ENCODE data around the gene TRAPPC8.
A peak's percentile ranks its signal among the peaks of the same experiment; 100 is the strongest.

TRAPPC8 gene, protein sequence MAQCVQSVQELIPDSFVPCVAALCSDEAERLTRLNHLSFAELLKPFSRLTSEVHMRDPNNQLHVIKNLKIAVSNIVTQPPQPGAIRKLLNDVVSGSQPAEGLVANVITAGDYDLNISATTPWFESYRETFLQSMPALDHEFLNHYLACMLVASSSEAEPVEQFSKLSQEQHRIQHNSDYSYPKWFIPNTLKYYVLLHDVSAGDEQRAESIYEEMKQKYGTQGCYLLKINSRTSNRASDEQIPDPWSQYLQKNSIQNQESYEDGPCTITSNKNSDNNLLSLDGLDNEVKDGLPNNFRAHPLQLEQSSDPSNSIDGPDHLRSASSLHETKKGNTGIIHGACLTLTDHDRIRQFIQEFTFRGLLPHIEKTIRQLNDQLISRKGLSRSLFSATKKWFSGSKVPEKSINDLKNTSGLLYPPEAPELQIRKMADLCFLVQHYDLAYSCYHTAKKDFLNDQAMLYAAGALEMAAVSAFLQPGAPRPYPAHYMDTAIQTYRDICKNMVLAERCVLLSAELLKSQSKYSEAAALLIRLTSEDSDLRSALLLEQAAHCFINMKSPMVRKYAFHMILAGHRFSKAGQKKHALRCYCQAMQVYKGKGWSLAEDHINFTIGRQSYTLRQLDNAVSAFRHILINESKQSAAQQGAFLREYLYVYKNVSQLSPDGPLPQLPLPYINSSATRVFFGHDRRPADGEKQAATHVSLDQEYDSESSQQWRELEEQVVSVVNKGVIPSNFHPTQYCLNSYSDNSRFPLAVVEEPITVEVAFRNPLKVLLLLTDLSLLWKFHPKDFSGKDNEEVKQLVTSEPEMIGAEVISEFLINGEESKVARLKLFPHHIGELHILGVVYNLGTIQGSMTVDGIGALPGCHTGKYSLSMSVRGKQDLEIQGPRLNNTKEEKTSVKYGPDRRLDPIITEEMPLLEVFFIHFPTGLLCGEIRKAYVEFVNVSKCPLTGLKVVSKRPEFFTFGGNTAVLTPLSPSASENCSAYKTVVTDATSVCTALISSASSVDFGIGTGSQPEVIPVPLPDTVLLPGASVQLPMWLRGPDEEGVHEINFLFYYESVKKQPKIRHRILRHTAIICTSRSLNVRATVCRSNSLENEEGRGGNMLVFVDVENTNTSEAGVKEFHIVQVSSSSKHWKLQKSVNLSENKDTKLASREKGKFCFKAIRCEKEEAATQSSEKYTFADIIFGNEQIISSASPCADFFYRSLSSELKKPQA (N-terminal part only)

GRCh38 chr18:31942999-31943877 is at the start of gene TRAPPC8:
Gene TRAPPC8, minus strand, starts transcription at chr18:31943128. Its CDS starts 364 bp downstream, at chr18:31942764.
- H3K27me3 ChIP-seq, result no peaks in the 10 kb centered on the region
- peaks cover 0 to 27% (median 11%) of the 10 kb centered on the region in 11 experiments; a peak in 11 of 22 replicates for H3K36me3 ChIP-seq
- TF ChIP-seq Cebpa-rat (IDR thresholded peaks at IDR 0.05), result no peak
- H3K4me3 ChIP-seq, result peak within 1 kb of the TSS; percentile 71 to 97 (median 92)
- peaks cover 29 to 44% (median 39%) of the 10 kb centered on the region in 11 experiments; a peak in 19 of 22 replicates for H4K20me1 ChIP-seq
- peaks cover 0 to 12% (median 0%) of the 10 kb centered on the region in 11 experiments; a peak in 2 of 22 replicates for H3K9me3 ChIP-seq (replicated peaks in 1 of 11)
- H3K9ac ChIP-seq, result peak within 1 kb of the TSS; percentile 94 to 99 (median 98)
- peak within 1 kb of the TSS; percentile 93 to 99 (median 98) for H3K27ac ChIP-seq
- H3K4me2 ChIP-seq, result peak within 1 kb of the TSS; percentile 90 to 99 (median 94)
- H3K4me1 ChIP-seq, result peaks cover 39 to 52% (median 50%) of the 10 kb centered on the region in 10 experiments

GRCh38 chr18:31990823-31991222 is 47.9 kb upstream of the TRAPPC8 start:
- H3K4me1 ChIP-seq, result peaks cover 14 to 26% (median 21%) of the 10 kb centered on the region in 10 experiments
- TF ChIP-seq Cebpa-rat (IDR thresholded peaks at IDR 0.05), result no peak
- peaks cover 0 to under 1% (median 0%) of the 10 kb centered on the region in 11 experiments; a peak in 2 of 22 replicates for H3K9me3 ChIP-seq (replicated peaks in 1 of 11)
- H4K20me1 ChIP-seq, result no peaks in the 10 kb centered on the region
- no peak overlapping the region for H3K4me3 ChIP-seq
- peak overlapping the region; percentile 38 to 81 (median 67) for H3K4me2 ChIP-seq
- no peaks in the 10 kb centered on the region for H3K27me3 ChIP-seq
- no peaks in the 10 kb centered on the region for H3K36me3 ChIP-seq
- peak overlapping the region in 3 of 11 experiments; percentile 23 to 35 (median 25); a peak in 3 of 22 replicates for H3K27ac ChIP-seq
- H3K9ac ChIP-seq, result peak overlapping the region in 3 of 11 experiments; percentile 0 to 42 (median 19); a peak in 4 of 22 replicates

GRCh38 chr18:31983976-31984375 is 41.0 kb upstream of the TRAPPC8 start:
- H4K20me1 ChIP-seq, result no peaks in the 10 kb centered on the region

DNA sequence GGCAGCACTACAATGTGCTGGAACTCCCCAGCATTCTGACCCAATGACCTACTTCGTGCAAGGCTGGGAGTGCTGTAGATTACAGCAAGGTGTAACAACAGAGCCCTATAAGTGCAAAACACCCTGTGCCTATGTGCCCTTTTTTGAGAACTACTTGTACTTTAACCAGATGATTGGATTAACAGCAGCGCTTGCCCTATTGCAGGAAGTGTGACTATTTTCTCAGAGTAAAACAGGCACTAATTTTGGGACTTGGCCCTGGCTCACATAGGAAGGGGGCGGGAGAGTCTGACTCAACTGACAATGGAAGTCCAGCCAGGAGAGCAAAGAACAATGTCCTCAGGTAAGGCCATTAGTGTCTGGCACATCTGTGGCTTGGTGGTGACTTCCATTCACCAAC is 40.1 kb upstream of the TRAPPC8 start:
- H3K36me3 ChIP-seq, result peaks cover 0 to 7% (median 0%) of the 10 kb centered on the region in 11 experiments; a peak in 1 of 22 replicates
- peaks cover 0 to 10% (median 0%) of the 10 kb centered on the region in 10 experiments; a peak in 3 of 20 replicates for H3K4me1 ChIP-seq

More at GRCh38 chr18:31983976-31984375, 41.0 kb upstream of the TRAPPC8 start:
- no peaks in the 10 kb centered on the region for H3K36me3 ChIP-seq
- peaks cover 9 to 19% (median 14%) of the 10 kb centered on the region in 11 experiments for H3K9me3 ChIP-seq (replicated peaks in 1 of 11)
- H3K27ac ChIP-seq, result no peak overlapping the region
- H3K4me3 ChIP-seq, result no peak overlapping the region
- 0 out of 22 replicates have a peak overlapping the region, but pooled peaks of 1 of the 11 experiments have one; percentile 11 for H3K4me2 ChIP-seq
- H3K9ac ChIP-seq, result no peak overlapping the region
- no peak for TF ChIP-seq Cebpa-rat (IDR thresholded peaks at IDR 0.05)
- peaks cover 0 to 10% (median 0%) of the 10 kb centered on the region in 10 experiments; a peak in 3 of 20 replicates for H3K4me1 ChIP-seq
- H3K27me3 ChIP-seq, result no peaks in the 10 kb centered on the region

GRCh38 chr18:31980863-31981262 is 37.9 kb upstream of the TRAPPC8 start:
- Histone ChIP-seq H3K27ac (no peak overlapping the region), H3K36me3 (peaks cover 0 to 7% (median 0%) of the 10 kb centered on the region in 11 experiments; a peak in 1 of 22 replicates), H3K4me2 (no peak overlapping the region), H3K27me3 (no peaks in the 10 kb centered on the region), H3K4me3 (no peak overlapping the region), H3K9ac (no peak overlapping the region), H3K4me1 (peaks cover 0 to 10% (median 0%) of the 10 kb centered on the region in 10 experiments; a peak in 3 of 20 replicates), H4K20me1 (no peaks in the 10 kb centered on the region), H3K9me3 (replicated peaks in 1 of 11) (peaks cover 26 to 48% (median 40%) of the 10 kb centered on the region in 11 experiments)
- TF ChIP-seq Cebpa-rat (IDR thresholded peaks at IDR 0.05), result no peak

More for the DNA sequence above, 40.1 kb upstream of the TRAPPC8 start:
- no peak for TF ChIP-seq Cebpa-rat (IDR thresholded peaks at IDR 0.05)
- H3K4me3 ChIP-seq, result no peak overlapping the region
- H3K9me3 ChIP-seq (replicated peaks in 1 of 11), result peaks cover 18 to 28% (median 24%) of the 10 kb centered on the region in 11 experiments
- H3K27ac ChIP-seq, result no peak overlapping the region
- no peak overlapping the region for H3K4me2 ChIP-seq
- H4K20me1 ChIP-seq, result no peaks in the 10 kb centered on the region
- no peaks in the 10 kb centered on the region for H3K27me3 ChIP-seq
- no peak overlapping the region for H3K9ac ChIP-seq

DNA sequence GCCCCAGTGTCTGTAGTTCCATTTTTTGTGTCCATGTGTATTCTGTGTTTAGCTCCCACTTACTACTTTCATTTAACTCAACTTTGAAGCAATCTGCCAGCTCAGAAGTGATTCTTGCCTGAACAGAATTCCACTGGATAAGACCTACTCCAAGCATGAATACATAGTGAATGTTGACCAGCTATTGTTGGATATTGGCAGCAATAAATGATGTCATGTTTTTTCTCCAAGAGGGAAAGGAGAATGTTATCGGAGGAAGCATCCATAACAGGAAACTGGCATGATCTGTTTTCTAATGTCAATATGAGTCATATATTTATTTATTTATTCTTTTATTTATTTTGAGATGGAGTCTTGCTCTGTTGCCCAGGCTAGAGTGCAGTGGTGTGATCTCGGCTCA is 36.8 kb upstream of the TRAPPC8 start:
- Histone ChIP-seq H3K36me3 (peaks cover 0 to 7% (median 0%) of the 10 kb centered on the region in 11 experiments; a peak in 2 of 22 replicates), H3K27me3 (no peaks in the 10 kb centered on the region), H4K20me1 (no peaks in the 10 kb centered on the region), H3K9me3 (replicated peaks in 1 of 11) (peaks cover 35 to 54% (median 46%) of the 10 kb centered on the region in 11 experiments), H3K4me2 (no peak overlapping the region), H3K4me3 (no peak overlapping the region), H3K27ac (no peak overlapping the region), H3K4me1 (peaks cover 0 to 10% (median 0%) of the 10 kb centered on the region in 10 experiments; a peak in 3 of 20 replicates), H3K9ac (no peak overlapping the region)
- no peak for TF ChIP-seq Cebpa-rat (IDR thresholded peaks at IDR 0.05)

GRCh38 chr18:31978616-31979015 is 35.7 kb upstream of the TRAPPC8 start:
- Histone ChIP-seq H4K20me1 (no peaks in the 10 kb centered on the region), H3K4me2 (no peak overlapping the region), H3K36me3 (peaks cover 0 to 7% (median 0%) of the 10 kb centered on the region in 11 experiments; a peak in 4 of 22 replicates), H3K4me1 (peaks cover 0 to 10% (median 0%) of the 10 kb centered on the region in 10 experiments; a peak in 2 of 20 replicates), H3K4me3 (no peak overlapping the region; a peak in 1 of 20 replicates), H3K9me3 (replicated peaks in 1 of 11) (peaks cover 46 to 65% (median 57%) of the 10 kb centered on the region in 11 experiments), H3K9ac (no peak overlapping the region), H3K27me3 (no peaks in the 10 kb centered on the region), H3K27ac (no peak overlapping the region)
- no peak for TF ChIP-seq Cebpa-rat (IDR thresholded peaks at IDR 0.05)

All from BLaER1 treated with 17β-estradiol and CSF1 and Interleukin-3, amounts not matched to agents 10 nM and 100 nM (cell line).